HUDEP-2 (cell line): ENCODE results near the gene MYO1C.
"Not testable (repeated sequence)": the region's sequence is repeated elsewhere in the genome, so short reads cannot be mapped to it uniquely, and the experiment has no call there.

Experiments used
- DNase-seq, 76 experiments: peaks; one replicate each; lab custom pipeline; 2025; ENCODE audit not compliant: unreplicated experiment in 76 of 76; lab: John Stamatoyannopoulos, UW

Gene MYO1C

GRCh38 chr17:1434150-1434549 is 58.3 kb downstream of the MYO1C start:
- DNase-seq: no peak

GRCh38 chr17:1431631-1432104 is 60.8 kb downstream of the MYO1C start:
- no peak for DNase-seq

GRCh38 chr17:1423456-1424135 is 68.9 kb downstream of the MYO1C start:
- no peak for DNase-seq

GRCh38 chr17:1422885-1423284 is 69.6 kb downstream of the MYO1C start:
- DNase-seq: no peak

DNA sequence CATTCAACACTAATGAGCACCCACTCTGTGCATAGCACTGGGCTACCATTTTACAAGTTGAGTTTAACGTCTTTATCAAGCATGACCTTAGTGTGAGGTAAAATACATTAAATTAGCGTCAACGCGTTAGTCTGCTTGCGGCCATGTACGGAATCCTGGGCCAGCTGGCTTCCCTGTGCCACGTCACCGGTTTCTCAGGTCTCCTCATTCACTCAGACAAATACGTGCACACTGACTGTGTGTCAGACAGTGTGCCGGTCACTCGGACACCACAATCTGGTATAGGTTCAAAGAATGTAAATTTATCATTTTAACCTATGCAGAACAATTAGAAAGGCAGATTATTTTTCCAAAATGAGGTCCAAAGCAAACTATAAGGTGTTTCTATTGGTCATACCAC is 71.0 kb downstream of the MYO1C start:
- DNase-seq: no peak

GRCh38 chr17:1420981-1421380 is 71.5 kb downstream of the MYO1C start:
- DNase-seq: no peak

GRCh38 chr17:1420163-1420562 is 72.3 kb downstream of the MYO1C start:
- no peak for DNase-seq

GRCh38 chr17:1418476-1418875 is 74.0 kb downstream of the MYO1C start:
- DNase-seq: not testable (repeated sequence)

- DNase-seq: no peak
These were observed 76.1 kb downstream of the MYO1C start for GRCh38 chr17:1416414-1416813.

DNA sequence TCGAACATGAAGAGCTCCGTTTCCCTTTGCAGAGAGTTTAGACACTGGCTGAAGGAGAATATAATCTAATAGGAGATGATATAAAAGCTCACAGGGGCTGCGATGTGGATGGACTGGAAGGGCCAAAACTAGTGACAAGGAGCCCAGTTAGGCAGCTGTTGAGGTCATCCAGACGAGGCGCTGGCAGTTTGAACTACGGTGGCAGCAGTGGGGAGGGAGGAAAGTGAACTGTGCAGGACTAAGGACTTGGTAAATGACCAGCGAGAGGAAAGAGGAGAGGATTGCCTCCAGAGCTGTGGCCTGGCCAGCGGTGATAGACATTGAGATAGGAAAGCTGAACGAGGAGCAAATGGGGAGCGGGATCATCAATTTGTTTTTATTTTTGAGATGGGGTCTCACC is 77.9 kb downstream of the MYO1C start:
- DNase-seq: no peak
